BJ (cell line): ENCODE data around the gene SS18L1. TPM values are rescaled to one million over a fixed set of nuclear protein-coding genes. Genes with fewer than 3 reads are reported as not detected.

Experiments used
- CTCF ChIA-PET: fragments of 350-600 bp; formaldehyde crosslinking; extraction: SDS; loops from one replicate; lab custom pipeline; 2021; ENCODE audit warnings: antibody characterized with exemption, inconsistent platforms; lab: Yijun Ruan, JAX
- POLR2A ChIA-PET: fragments of 300-600 bp; sonication (Branson Sonifier 250); formaldehyde crosslinking; extraction: SDS; loops from one replicate; lab custom pipeline; 2021; ENCODE audit warnings: antibody characterized with exemption; lab: Charles Lee
- DNase-seq: peaks from one replicate; pipeline ENCODE4 v3.0.0-alpha.2; 2011; ENCODE audit warnings: low read depth
- H3K27me3 ChIP-seq: 2 replicates; pipeline ENCODE4 v1.6.0; 2011; ENCODE audit warnings: low read length; ENCODE audit not compliant: control insufficient read depth, insufficient read depth
- H3K36me3 ChIP-seq: 2 replicates; pipeline ENCODE4 v1.5.1; 2011; ENCODE audit warnings: low read length; ENCODE audit not compliant: control insufficient read depth, insufficient read depth
- H3K4me3 ChIP-seq: 2 replicates; pipeline ENCODE4 v1.5.1; 2011; ENCODE audit warnings: low read depth, mild to moderate bottlenecking, control low read depth, low read length
- polyA plus RNA-seq: library from polyadenylated mRNA; depleted of rRNA; stranded (reverse); fragments of >200 nt; gene quantifications from 2 replicates; pipeline ENCODE4 v1.2.3, GENCODE V29; 2011
- TF ChIP-seq, protein P1 (sequence below): IDR thresholded peaks from 2 replicates; pipeline ENCODE4 v1.5.1; 2011; ENCODE audit warnings: low read depth, mild to moderate bottlenecking, control low read depth, inconsistent platforms, low read length, moderate library complexity; ENCODE audit not compliant: insufficient read depth

SS18L1 gene
- polyA plus RNA-seq, 1 experiment, result 6.7 TPM

DNA sequence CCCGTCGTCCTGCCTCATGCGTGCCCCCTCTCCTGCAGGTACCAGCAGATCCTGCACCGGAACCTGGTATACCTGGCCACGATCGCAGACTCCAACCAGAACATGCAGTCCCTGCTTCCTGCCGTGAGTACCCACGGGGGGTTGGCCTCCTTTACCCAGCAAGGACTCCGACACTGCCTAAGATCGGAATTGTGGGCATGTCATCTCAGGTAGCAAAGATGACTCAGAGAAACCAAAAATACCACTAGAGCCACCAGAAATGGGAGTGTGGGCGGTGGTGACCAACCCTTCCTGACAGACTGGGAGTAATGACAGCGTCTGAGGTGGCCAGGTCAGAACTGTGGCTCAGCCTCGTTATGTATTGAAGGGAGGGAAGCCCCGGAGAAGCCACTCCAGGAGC, 16.3 kb downstream of the SS18L1 start:
- Histone ChIP-seq H3K27me3 (no peaks in the 10 kb centered on the region), H3K4me3 (no peak overlapping the region), H3K36me3 (peaks cover 24% of the 10 kb centered on the region)
- TF ChIP-seq, protein P1, sequence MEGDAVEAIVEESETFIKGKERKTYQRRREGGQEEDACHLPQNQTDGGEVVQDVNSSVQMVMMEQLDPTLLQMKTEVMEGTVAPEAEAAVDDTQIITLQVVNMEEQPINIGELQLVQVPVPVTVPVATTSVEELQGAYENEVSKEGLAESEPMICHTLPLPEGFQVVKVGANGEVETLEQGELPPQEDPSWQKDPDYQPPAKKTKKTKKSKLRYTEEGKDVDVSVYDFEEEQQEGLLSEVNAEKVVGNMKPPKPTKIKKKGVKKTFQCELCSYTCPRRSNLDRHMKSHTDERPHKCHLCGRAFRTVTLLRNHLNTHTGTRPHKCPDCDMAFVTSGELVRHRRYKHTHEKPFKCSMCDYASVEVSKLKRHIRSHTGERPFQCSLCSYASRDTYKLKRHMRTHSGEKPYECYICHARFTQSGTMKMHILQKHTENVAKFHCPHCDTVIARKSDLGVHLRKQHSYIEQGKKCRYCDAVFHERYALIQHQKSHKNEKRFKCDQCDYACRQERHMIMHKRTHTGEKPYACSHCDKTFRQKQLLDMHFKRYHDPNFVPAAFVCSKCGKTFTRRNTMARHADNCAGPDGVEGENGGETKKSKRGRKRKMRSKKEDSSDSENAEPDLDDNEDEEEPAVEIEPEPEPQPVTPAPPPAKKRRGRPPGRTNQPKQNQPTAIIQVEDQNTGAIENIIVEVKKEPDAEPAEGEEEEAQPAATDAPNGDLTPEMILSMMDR, result no peak
- ChIA-PET CTCF (no interaction called here), POLR2A (no interaction called here)
- no peak for DNase-seq

DNA sequence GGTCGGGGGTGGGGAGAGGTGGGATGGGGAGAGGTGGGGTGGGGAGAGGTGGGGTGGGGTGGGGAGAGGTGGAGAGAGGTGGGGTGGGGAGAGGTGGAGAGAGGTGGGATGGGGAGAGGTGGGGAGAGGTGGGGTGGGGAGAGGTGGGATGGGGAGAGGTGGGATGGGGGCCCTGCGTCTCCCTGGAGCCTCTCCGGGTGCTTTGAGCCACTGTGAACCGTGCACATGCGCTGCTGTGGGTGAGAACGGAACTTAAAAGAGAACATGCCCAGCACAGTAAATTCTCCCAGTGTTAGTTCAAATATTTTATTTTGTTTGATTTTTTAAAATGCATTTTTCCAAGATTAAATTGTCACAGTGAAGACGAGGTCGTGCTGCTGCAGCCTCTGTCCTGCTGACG, 16.7 kb downstream of the SS18L1 start:
- no peak overlapping the region for H3K4me3 ChIP-seq
- H3K36me3 ChIP-seq, result peaks cover 27% of the 10 kb centered on the region
- TF ChIP-seq, protein P1, result no peak
- ChIA-PET POLR2A (no interaction called here), CTCF (no interaction called here)
- H3K27me3 ChIP-seq, result no peaks in the 10 kb centered on the region
- DNase-seq, result no peak

DNA sequence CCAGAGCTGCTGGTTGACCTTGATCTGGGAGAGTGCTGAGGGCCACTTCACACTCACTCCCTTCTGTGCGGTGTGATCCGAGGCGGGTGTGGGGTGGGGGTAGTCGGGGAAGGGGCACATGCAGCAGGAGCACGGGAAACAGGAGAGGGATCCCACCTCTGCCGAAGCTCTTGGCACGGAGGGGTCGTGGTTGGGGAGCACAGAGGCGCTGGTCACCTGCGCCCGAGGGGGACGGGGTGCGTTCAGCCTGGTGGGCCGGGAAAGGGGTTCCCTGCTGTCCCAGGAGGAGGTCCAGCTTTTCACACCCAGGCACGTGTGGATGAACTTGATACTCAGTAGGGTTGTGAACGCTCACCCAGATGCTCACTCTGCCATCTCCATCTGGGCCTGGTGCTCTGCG, 17.3 kb downstream of the SS18L1 start:
- TF ChIP-seq, protein P1, result no peak
- CTCF ChIA-PET, result no interaction called here
- Histone ChIP-seq H3K4me3 (no peak overlapping the region), H3K36me3 (peaks cover 31% of the 10 kb centered on the region), H3K27me3 (no peaks in the 10 kb centered on the region)
- DNase-seq, result no peak
- POLR2A ChIA-PET, result no interaction called here

DNA sequence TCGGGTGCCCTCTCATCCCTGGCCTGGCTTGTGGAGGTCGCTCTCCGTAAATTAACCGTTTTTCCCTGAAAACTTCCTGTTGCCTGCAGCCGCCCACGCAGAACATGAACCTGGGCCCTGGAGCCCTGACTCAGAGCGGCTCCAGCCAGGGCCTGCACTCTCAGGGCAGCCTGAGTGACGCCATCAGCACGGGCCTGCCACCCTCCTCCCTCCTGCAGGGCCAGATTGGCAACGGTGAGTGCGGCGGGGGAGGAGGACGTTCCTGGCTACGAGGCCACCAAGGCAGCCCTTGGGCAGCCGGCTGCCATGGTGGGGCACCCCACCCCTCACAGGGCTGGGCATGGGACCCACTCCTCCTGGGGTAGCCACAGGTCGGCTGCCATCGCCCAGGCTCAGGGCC, 17.8 kb downstream of the SS18L1 start:
- ChIA-PET POLR2A (no interaction called here), CTCF (no interaction called here)
- Histone ChIP-seq H3K4me3 (no peak overlapping the region), H3K36me3 (peaks cover 34% of the 10 kb centered on the region), H3K27me3 (no peaks in the 10 kb centered on the region)
- TF ChIP-seq, protein P1, result no peak
- DNase-seq, result no peak

DNA sequence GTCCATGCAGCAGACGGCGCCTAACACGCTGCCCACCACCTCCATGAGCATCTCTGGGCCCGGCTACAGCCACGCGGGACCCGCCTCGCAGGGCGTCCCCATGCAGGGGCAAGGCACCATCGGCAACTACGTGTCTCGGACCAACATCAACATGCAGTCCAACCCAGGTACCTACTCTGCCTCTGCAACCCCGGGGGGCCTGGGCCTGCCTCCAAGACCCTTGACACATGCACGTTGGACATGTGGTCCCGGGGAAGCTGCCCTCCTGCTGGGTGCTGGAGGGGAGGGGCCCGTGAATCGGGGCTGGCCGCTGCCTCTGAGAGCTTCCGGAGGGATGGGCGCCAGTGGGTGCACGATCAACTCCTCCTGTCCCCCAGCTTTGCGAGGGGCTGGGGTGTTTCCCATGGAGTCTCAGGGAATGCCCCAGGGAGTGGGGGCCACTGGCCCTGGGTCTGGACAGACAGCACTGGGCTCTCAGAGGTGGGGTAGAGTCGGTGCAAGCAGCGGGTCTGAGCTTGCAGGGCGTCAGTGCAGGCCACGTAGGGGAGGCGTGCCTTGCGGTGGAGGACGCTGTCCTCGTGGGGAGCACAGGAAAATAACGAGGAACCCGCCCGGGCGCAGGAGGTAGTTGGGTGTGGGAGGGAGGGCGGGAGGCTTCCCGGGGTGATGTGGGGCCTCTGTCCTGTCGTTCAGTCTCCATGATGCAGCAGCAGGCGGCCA, 19.4 kb downstream of the SS18L1 start:
- Histone ChIP-seq H3K4me3 (no peak overlapping the region), H3K36me3 (peaks cover 36% of the 10 kb centered on the region), H3K27me3 (no peaks in the 10 kb centered on the region)
- TF ChIP-seq, protein P1, result no peak
- ChIA-PET POLR2A (no interaction called here), CTCF (no interaction called here)
- DNase-seq, result no peak
